HepG2 (cell line): ENCODE data around the gene PNN. TPM values are rescaled to one million over a fixed set of nuclear protein-coding genes. Genes with fewer than 3 reads are reported as not detected.

Source experiments
- ATAC-seq: fragments of 200-7000 bp; cut with Tn5 transposase; 3 replicates; pipeline ENCODE4 v1.9.1; 2020; ENCODE audit warnings: mild to moderate bottlenecking, moderate library complexity
- BruUV-seq: library from RNA; stranded (reverse); fragments of 400-500 nt; replicated peaks from 2 replicates; lab custom pipeline; 2021; lab: Mats Ljungman, UMichigan
- CTCF ChIA-PET: fragments of 300-600 bp; formaldehyde crosslinking; extraction: SDS; loops from one replicate; lab custom pipeline; 2021; ENCODE audit warnings: low total read pairs, inconsistent platforms, low intra/inter-chr PET ratio; lab: Yijun Ruan, JAX
- POLR2A ChIA-PET: fragments of 350-600 bp; sonication (Branson Sonifier 250); formaldehyde crosslinking; loops from one replicate; lab custom pipeline; 2020; ENCODE audit warnings: antibody characterized with exemption, inconsistent platforms; lab: Yijun Ruan, JAX
- DNase-seq: peaks from one replicate; pipeline ENCODE4 v3.0.0-alpha.2; 2015; ENCODE audit warnings: low spot score
- FAIRE-seq: peaks from 3 replicates; lab custom pipeline; 2011; peaks lifted over from hg19 to GRCh38; lab: Jason Lieb, UNC
- H2AFZ ChIP-seq: one replicate; pipeline ENCODE4 v1.6.1; 2011; ENCODE audit warnings: low read length, inconsistent platforms
- H3K27ac ChIP-seq: fragments of 300-600 bp; 3 replicates; pipeline ENCODE4 v1.8.0; 2011; ENCODE audit warnings: mixed run types, mild to moderate bottlenecking, mixed read lengths, low read length, inconsistent platforms; ENCODE audit not compliant: insufficient read depth; ENCODE audit errors: extremely low read length
- H3K27me3 ChIP-seq, 2 experiments: fragments of 200-600 bp in 1 of 2; 2 replicates in 1 of 2; 3 replicates in 1 of 2; pipeline versions ENCODE4 v1.6.0 to v1.8.0; 2011; ENCODE audit warnings: low read length in 2 of 2, mild to moderate bottlenecking in 2 of 2, moderate library complexity in 2 of 2, inconsistent platforms in 1 of 2; ENCODE audit not compliant: insufficient read depth in 2 of 2, control insufficient read depth in 1 of 2
- H3K36me3 ChIP-seq, 2 experiments: fragments of 200-600 bp in 1 of 2; replicated peaks in 1 of 2; 2 replicates in 1 of 2; 3 replicates in 1 of 2; pipeline versions ENCODE4 v1.5.1 to v1.8.0; 2011; ENCODE audit warnings: low read length in 2 of 2, inconsistent platforms in 1 of 2; ENCODE audit not compliant: insufficient read depth in 2 of 2, control insufficient read depth in 1 of 2
- H3K4me1 ChIP-seq: 2 replicates; pipeline ENCODE4 v1.5.1; 2012; ENCODE audit warnings: low read length, inconsistent platforms; ENCODE audit not compliant: insufficient read depth
- H3K4me2 ChIP-seq: 2 replicates; pipeline ENCODE4 v1.6.0; 2011; ENCODE audit warnings: low read depth, low read length, inconsistent platforms
- H3K4me3 ChIP-seq, 3 experiments: fragments of 200-600 bp in 1 of 3; sonication (generic), shearing (Covaris generic) in 1 of 3; replicated peaks in 1 of 3; 2 replicates each; pipeline ENCODE4 v1.5.1; 2011 to 2016; ENCODE audit warnings: low read length in 3 of 3, inconsistent platforms in 2 of 3, low read depth in 2 of 3, mild to moderate bottlenecking in 2 of 3, control low read depth in 1 of 3, mixed read lengths in 1 of 3; ENCODE audit not compliant: insufficient read depth in 1 of 3
- H3K79me2 ChIP-seq: one replicate; pipeline ENCODE4 v1.6.1; 2011; ENCODE audit warnings: low read length, inconsistent platforms; ENCODE audit not compliant: insufficient read depth
- H3K9ac ChIP-seq: 2 replicates; pipeline ENCODE4 v1.6.0; 2011; ENCODE audit warnings: mild to moderate bottlenecking, low read depth, low read length, inconsistent platforms; ENCODE audit not compliant: insufficient read depth
- H3K9me3 ChIP-seq: 2 replicates; pipeline ENCODE4 v1.5.1; 2012; ENCODE audit warnings: mild to moderate bottlenecking, low read length
- H4K20me1 ChIP-seq: 2 replicates; pipeline ENCODE4 v1.6.0; 2011; ENCODE audit warnings: inconsistent platforms, mild to moderate bottlenecking, low read length, moderate library complexity; ENCODE audit not compliant: insufficient read depth
- NFKBIZ ChIP-seq: IDR thresholded peaks from 2 replicates; pipeline ENCODE4 v1.6.1; 2018; ENCODE audit warnings: missing genetic modification reagents, missing compliant biosample characterization
- NR2F1 ChIP-seq, 2 experiments: fragments of 450-650 bp in 1 of 2; formaldehyde crosslinking in 1 of 2; IDR thresholded peaks; 2 replicates each; pipeline versions ENCODE4 v1.5.0 to v1.6.1; 2016 to 2020; ENCODE audit warnings: mild to moderate bottlenecking in 1 of 2, missing compliant biosample characterization in 1 of 2, missing genetic modification reagents in 1 of 2, moderate library complexity in 1 of 2
- POLR2AphosphoS2 ChIP-seq: IDR thresholded peaks from 2 replicates; pipeline ENCODE4 v1.6.1; 2011; ENCODE audit warnings: low read depth, low read length, improper control_type of control experiment
- PPARG ChIP-seq: conservative IDR thresholded peaks from 2 replicates; pipeline ENCODE4 v1.6.1; 2016; ENCODE audit warnings: missing biosample characterization, missing genetic modification reagents
- TBL1XR1 ChIP-seq: fragments of 150-350 bp; IDR thresholded peaks from 2 replicates; pipeline ENCODE4 v1.6.1; 2014; ENCODE audit warnings: borderline replicate concordance, low read length; ENCODE audit not compliant: partially characterized antibody
- XBP1 ChIP-seq: sonication (generic); formaldehyde crosslinking; IDR thresholded peaks from 2 replicates; pipeline ENCODE4 v1.5.0; 2020; ENCODE audit warnings: missing genetic modification reagents
- ZMYM2 ChIP-seq: sonication (generic); formaldehyde crosslinking; IDR thresholded peaks from 2 replicates; pipeline ENCODE4 v1.8.0; 2022; ENCODE audit warnings: mild to moderate bottlenecking, missing genetic modification reagents
- ZNF20 ChIP-seq: sonication (generic); formaldehyde crosslinking; IDR thresholded peaks from 2 replicates; pipeline ENCODE4 v1.4.0; 2020; ENCODE audit warnings: mild to moderate bottlenecking, moderate library complexity, missing genetic modification reagents
- ZNF232 ChIP-seq: sonication (generic); formaldehyde crosslinking; IDR thresholded peaks from 2 replicates; pipeline ENCODE4 v1.4.0; 2020; ENCODE audit warnings: missing genetic modification reagents, borderline replicate concordance
- ZNF33B ChIP-seq: sonication (generic); formaldehyde crosslinking; IDR thresholded peaks from 2 replicates; pipeline ENCODE4 v1.5.1; 2020; ENCODE audit warnings: mild to moderate bottlenecking, missing genetic modification reagents
- ZNF589 ChIP-seq: sonication (generic); formaldehyde crosslinking; conservative IDR thresholded peaks from 2 replicates; pipeline ENCODE4 v1.8.0; 2022; ENCODE audit warnings: mild to moderate bottlenecking, moderate library complexity, missing genetic modification reagents
- ZNF674 ChIP-seq: sonication (generic); formaldehyde crosslinking; IDR thresholded peaks from 2 replicates; pipeline ENCODE4 v1.5.0; 2020; ENCODE audit warnings: low read depth, mild to moderate bottlenecking, missing genetic modification reagents
- ZSCAN29 ChIP-seq: sonication (generic); formaldehyde crosslinking; conservative IDR thresholded peaks from 2 replicates; pipeline ENCODE4 v1.4.0; 2020; ENCODE audit warnings: mild to moderate bottlenecking, missing genetic modification reagents
- WGBS: methylation state at CpG from one replicate; pipeline ENCODE4 v1.1.6; 2017; ENCODE audit warnings: low lambda C conversion rate; 5-methylcytosine and 5-hydroxymethylcytosine counted together
- in situ Hi-C: cut with HindIII; loops from 2 replicates; pipeline ENCODE4 v1.10.0; 2017; ENCODE audit warnings: low pct_unique_long_range_greater_than_20kb; ENCODE audit not compliant: extremely low pct_ligation_motif_present
- intact Hi-C: fragments of 100-400 bp; cut with micrococcal nuclease; formaldehyde crosslinking; loops from one replicate; pipeline ENCODE4 v1.10.0; 2022; ENCODE audit not compliant: unreplicated experiment
- polyA plus RNA-seq, 8 experiments: library from polyadenylated mRNA; depleted of rRNA in 3 of 8; stranded (reverse) in 7 of 8; unstranded in 1 of 8; fragments of >200 nt; fragmentation: Illumina TruSeq in 4 of 8; extraction: Trizol in 4 of 8; gene quantifications; 2 replicates each; pipeline versions ENCODE4 v1.2.1 to v1.2.3, GENCODE V29; 2011 to 2016; ENCODE audit warnings: low read depth in 4 of 8, missing spikeins in 1 of 8, mixed read lengths in 1 of 8; ENCODE audit not compliant: insufficient read depth in 1 of 8
- total RNA-seq, 5 experiments: library from RNA; depleted of rRNA; stranded (reverse); fragments of >200 nt; fragmentation: Illumina TruSeq; extraction: Trizol; gene quantifications; 2 replicates each; pipeline ENCODE4 v1.2.3, GENCODE V29; 2016; ENCODE audit warnings: low read depth in 1 of 5
- TF ChIP-seq, protein P1 (sequence below): sonication (generic); formaldehyde crosslinking; IDR thresholded peaks from 2 replicates; pipeline ENCODE4 v1.8.0; 2022; ENCODE audit warnings: mild to moderate bottlenecking, missing genetic modification reagents, borderline replicate concordance
- TF ChIP-seq, protein P2 (sequence below): sonication (generic); formaldehyde crosslinking; IDR thresholded peaks from 2 replicates; pipeline ENCODE4 v1.4.0; 2020; ENCODE audit warnings: mild to moderate bottlenecking, missing genetic modification reagents
- TF ChIP-seq, protein P3 (sequence below): sonication (generic); formaldehyde crosslinking; IDR thresholded peaks from 2 replicates; pipeline ENCODE4; 2020; ENCODE audit warnings: missing genetic modification reagents, mild to moderate bottlenecking, borderline replicate concordance

Gene PNN
- total and polyA plus RNA-seq, 2 of the 13 experiments (the other 11 are each of a cell fraction or from before 2014, with no cell fraction given), result 58.0 to 214 TPM

DNA sequence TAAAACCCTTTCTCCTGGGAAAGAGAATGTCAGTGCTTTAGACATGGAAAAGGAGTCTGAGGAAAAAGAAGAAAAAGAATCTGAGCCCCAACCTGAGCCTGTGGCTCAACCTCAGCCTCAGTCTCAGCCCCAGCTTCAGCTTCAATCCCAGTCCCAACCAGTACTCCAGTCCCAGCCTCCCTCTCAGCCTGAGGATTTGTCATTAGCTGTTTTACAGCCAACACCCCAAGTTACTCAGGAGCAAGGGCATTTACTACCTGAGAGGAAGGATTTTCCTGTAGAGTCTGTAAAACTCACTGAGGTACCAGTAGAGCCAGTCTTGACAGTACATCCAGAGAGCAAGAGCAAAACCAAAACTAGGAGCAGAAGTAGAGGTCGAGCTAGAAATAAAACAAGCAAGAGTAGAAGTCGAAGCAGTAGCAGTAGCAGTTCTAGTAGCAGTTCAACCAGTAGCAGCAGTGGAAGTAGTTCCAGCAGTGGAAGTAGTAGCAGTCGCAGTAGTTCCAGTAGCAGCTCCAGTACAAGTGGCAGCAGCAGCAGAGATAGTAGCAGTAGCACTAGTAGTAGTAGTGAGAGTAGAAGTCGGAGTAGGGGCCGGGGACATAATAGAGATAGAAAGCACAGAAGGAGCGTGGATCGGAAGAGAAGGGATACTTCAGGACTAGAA, 6.1 kb downstream of the PNN start (continued):
- TF ChIP-seq, protein P1, sequence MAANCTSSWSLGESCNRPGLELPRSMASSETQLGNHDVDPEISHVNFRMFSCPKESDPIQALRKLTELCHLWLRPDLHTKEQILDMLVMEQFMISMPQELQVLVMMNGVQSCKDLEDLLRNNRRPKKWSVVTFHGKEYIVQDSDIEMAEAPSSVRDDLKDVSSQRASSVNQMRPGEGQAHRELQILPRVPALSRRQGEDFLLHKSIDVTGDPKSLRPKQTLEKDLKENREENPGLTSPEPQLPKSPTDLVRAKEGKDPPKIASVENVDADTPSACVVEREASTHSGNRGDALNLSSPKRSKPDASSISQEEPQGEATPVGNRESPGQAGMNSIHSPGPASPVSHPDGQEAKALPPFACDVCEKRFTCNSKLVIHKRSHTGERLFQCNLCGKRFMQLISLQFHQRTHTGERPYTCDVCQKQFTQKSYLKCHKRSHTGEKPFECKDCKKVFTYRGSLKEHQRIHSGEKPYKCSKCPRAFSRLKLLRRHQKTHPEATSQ, result peak; percentile 29; the same call in 1 of the 2 replicates
- TF ChIP-seq ZNF674 (CRISPR knock-in tag) (no peak), PPARG (CRISPR knock-in tag) (no peak), ZSCAN29 (CRISPR knock-in tag) (no peak), POLR2AphosphoS2 (peak; percentile 74), ZNF33B (CRISPR knock-in tag) (no peak), ZMYM2 (CRISPR knock-in tag) (no peak), ZNF232 (CRISPR knock-in tag) (no peak)
- TF ChIP-seq, protein P2, sequence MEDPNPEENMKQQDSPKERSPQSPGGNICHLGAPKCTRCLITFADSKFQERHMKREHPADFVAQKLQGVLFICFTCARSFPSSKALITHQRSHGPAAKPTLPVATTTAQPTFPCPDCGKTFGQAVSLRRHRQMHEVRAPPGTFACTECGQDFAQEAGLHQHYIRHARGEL (CRISPR knock-in tag), result 0 out of 2 replicates have a peak, but pooled peaks have one; percentile 41

DNA sequence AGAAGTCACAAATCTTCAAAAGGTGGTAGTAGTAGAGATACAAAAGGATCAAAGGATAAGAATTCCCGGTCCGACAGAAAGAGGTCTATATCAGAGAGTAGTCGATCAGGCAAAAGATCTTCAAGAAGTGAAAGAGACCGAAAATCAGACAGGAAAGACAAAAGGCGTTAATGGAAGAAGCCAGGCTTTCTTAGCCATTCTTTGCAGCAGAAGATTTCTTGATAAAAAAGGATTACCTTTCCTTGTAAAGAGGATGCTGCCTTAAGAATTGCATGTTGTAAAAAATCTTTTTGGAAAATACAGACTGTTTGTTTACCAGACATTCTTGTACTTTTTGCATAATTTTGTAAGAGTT, 6.6 kb downstream of the PNN start:
- Histone ChIP-seq H3K27ac (no peak overlapping the region), H3K27me3 (no peaks in the 10 kb centered on the region), H4K20me1 (peaks cover 6% of the 10 kb centered on the region), H3K9me3 (no peaks in the 10 kb centered on the region), H2AFZ (no peak overlapping the region), H3K4me3 (no peak overlapping the region), H3K36me3 (peaks cover 47 to 77% of the 10 kb centered on the region in 2 experiments), H3K4me2 (no peak overlapping the region), H3K9ac (no peak overlapping the region), H3K4me1 (peaks cover 51% of the 10 kb centered on the region), H3K79me2 (peaks cover 25% of the 10 kb centered on the region)
- intact Hi-C loops, result no loop called here
- BruUV-seq, result no TSS peak
- 95% methylated on average over 5 of the region's 5 CpGs for WGBS
- DNase-seq, result no peak
- ATAC-seq, result no peak
- ChIA-PET CTCF (no interaction called here), POLR2A (interaction anchor here (0.8 to 9.0 kb wide), 5 partner anchors 10 to 78 kb away, joined by 3 to 99 read pairs (median 4); partner anchors contain the start of genes GEMIN2, SEC23A and TRAPPC6B)
- no peak for FAIRE-seq
- in situ Hi-C loops, result no loop called here
- TF ChIP-seq TBL1XR1 (no peak), ZNF20 (CRISPR knock-in tag) (no peak), NR2F1 (CRISPR knock-in tag; IDR thresholded peaks at IDR 0.05) (peak in 1 of 2 experiments; percentile 30; a peak in 1 of 4 replicates), XBP1 (CRISPR knock-in tag) (no peak), ZNF589 (no peak), NFKBIZ (CRISPR knock-in tag) (no peak)
- TF ChIP-seq, protein P3, sequence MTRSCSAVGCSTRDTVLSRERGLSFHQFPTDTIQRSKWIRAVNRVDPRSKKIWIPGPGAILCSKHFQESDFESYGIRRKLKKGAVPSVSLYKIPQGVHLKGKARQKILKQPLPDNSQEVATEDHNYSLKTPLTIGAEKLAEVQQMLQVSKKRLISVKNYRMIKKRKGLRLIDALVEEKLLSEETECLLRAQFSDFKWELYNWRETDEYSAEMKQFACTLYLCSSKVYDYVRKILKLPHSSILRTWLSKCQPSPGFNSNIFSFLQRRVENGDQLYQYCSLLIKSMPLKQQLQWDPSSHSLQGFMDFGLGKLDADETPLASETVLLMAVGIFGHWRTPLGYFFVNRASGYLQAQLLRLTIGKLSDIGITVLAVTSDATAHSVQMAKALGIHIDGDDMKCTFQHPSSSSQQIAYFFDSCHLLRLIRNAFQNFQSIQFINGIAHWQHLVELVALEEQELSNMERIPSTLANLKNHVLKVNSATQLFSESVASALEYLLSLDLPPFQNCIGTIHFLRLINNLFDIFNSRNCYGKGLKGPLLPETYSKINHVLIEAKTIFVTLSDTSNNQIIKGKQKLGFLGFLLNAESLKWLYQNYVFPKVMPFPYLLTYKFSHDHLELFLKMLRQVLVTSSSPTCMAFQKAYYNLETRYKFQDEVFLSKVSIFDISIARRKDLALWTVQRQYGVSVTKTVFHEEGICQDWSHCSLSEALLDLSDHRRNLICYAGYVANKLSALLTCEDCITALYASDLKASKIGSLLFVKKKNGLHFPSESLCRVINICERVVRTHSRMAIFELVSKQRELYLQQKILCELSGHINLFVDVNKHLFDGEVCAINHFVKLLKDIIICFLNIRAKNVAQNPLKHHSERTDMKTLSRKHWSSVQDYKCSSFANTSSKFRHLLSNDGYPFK (CRISPR knock-in tag), result no peak
